Testis (tissue), 2 donors: Measurements from ENCODE around the gene ATP1B2.

Experiments
- POLR2A ChIP-seq: fragments of 450-650 bp; IDR thresholded peaks from one replicate; pipeline ENCODE4 v1.6.1; 2017; ENCODE audit warnings: antibody characterized with exemption, mild to moderate bottlenecking, moderate library complexity
- TF ChIP-seq, protein P1 (sequence below), 3 experiments: fragments of 450-650 bp in 2 of 3; fragments of 200-600 bp in 1 of 3; sonication (generic) in 1 of 3; IDR thresholded peaks; one replicate each; pipeline ENCODE4 v1.5.1; 2016 to 2019; ENCODE audit warnings: antibody characterized with exemption in 3 of 3, mild to moderate bottlenecking in 2 of 3, moderate library complexity in 1 of 3

DNA sequence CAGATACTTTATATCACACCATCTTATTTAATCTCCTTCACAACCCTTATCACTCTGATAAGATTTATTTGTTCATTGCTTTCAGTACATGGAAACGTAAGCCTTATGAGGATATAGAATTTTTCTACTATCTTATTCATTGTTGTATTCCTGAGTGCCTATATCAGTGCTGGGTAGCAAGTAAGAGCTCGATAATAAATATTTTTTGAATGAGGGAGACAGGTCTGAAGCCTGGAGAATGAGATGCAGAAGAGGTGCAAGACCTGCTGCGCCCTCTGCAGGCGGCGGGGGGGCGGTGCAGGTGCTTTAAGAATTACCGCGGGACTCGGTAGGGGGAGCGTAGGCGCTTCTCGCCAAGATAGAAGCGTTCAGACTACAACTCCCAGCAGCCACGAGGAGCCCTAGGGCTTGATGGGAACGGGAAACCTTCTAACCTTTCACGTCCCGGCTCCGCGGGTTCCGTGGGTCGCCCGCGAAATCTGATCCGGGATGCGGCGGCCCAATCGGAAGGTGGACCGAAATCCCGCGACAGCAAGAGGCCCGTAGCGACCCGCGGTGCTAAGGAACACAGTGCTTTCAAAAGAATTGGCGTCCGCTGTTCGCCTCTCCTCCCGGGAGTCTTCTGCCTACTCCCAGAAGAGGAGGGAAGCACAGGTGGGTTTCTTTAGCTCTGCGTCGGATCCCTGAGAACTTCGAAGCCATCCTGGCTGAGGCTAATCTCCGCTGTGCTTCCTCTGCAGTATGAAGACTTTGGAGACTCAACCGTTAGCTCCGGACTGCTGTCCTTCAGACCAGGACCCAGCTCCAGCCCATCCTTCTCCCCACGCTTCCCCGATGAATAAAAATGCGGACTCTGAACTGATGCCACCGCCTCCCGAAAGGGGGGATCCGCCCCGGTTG lies 37.4 kb downstream of the ATP1B2 start, which contains the start of gene WRAP53:
- TF ChIP-seq, protein P1, sequence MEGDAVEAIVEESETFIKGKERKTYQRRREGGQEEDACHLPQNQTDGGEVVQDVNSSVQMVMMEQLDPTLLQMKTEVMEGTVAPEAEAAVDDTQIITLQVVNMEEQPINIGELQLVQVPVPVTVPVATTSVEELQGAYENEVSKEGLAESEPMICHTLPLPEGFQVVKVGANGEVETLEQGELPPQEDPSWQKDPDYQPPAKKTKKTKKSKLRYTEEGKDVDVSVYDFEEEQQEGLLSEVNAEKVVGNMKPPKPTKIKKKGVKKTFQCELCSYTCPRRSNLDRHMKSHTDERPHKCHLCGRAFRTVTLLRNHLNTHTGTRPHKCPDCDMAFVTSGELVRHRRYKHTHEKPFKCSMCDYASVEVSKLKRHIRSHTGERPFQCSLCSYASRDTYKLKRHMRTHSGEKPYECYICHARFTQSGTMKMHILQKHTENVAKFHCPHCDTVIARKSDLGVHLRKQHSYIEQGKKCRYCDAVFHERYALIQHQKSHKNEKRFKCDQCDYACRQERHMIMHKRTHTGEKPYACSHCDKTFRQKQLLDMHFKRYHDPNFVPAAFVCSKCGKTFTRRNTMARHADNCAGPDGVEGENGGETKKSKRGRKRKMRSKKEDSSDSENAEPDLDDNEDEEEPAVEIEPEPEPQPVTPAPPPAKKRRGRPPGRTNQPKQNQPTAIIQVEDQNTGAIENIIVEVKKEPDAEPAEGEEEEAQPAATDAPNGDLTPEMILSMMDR (IDR thresholded peaks at IDR 0.05): peak; percentile 98 to 99 (median 99)
- TF ChIP-seq POLR2A: no peak
